Measurements from ENCODE around the gene DMRT3. TPM values are rescaled to one million over a fixed set of nuclear protein-coding genes. Genes with fewer than 3 reads are reported as not detected.

The DMRT3 gene
- total and polyA plus RNA-seq, 11 donors: 0.15 TPM; not detected in 10

GRCh38 chr9:1026219-1026618, 49.8 kb downstream of the DMRT3 start:
- Histone ChIP-seq H3K4me3 (no peak overlapping the region), H3K9me3 (peaks cover 0 to 17% (median 9%) of the 10 kb centered on the region in 12 donors), H3K36me3 (no peaks in the 10 kb centered on the region), H3K4me1 (no peaks in the 10 kb centered on the region), H3K27me3 (peaks cover 0 to 51% (median 6%) of the 10 kb centered on the region in 9 donors), H3K27ac (no peak overlapping the region)
- no peak for ATAC-seq
- intact Hi-C loops (cut with DNase I): no loop called here
- no peak for DNase-seq
- TF ChIP-seq, protein P1, sequence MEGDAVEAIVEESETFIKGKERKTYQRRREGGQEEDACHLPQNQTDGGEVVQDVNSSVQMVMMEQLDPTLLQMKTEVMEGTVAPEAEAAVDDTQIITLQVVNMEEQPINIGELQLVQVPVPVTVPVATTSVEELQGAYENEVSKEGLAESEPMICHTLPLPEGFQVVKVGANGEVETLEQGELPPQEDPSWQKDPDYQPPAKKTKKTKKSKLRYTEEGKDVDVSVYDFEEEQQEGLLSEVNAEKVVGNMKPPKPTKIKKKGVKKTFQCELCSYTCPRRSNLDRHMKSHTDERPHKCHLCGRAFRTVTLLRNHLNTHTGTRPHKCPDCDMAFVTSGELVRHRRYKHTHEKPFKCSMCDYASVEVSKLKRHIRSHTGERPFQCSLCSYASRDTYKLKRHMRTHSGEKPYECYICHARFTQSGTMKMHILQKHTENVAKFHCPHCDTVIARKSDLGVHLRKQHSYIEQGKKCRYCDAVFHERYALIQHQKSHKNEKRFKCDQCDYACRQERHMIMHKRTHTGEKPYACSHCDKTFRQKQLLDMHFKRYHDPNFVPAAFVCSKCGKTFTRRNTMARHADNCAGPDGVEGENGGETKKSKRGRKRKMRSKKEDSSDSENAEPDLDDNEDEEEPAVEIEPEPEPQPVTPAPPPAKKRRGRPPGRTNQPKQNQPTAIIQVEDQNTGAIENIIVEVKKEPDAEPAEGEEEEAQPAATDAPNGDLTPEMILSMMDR (IDR thresholded peaks at IDR 0.05): no peak
- TF ChIP-seq POLR2A (IDR thresholded peaks at IDR 0.05): no peak

- no peaks in the 10 kb centered on the region for H3K36me3 ChIP-seq
- H3K27me3 ChIP-seq: peaks cover 0 to 52% (median 6%) of the 10 kb centered on the region in 9 donors
- TF ChIP-seq, protein P1 (IDR thresholded peaks at IDR 0.05): no peak
- no peak for TF ChIP-seq POLR2A (IDR thresholded peaks at IDR 0.05)
- intact Hi-C loops (cut with DNase I): no loop called here
- no peak overlapping the region for H3K4me3 ChIP-seq
- no peaks in the 10 kb centered on the region for H3K4me1 ChIP-seq
- ATAC-seq: no peak
- H3K27ac ChIP-seq: no peak overlapping the region
- DNase-seq: no peak
- H3K9me3 ChIP-seq: no peaks in the 10 kb centered on the region
- WGBS, 4 donors: 59 to 69% (median 64%) methylated on average over 8 of the region's 8 CpGs
Measured at GRCh38 chr9:1028501-1029190, 52.2 kb downstream of the DMRT3 start.

DNA sequence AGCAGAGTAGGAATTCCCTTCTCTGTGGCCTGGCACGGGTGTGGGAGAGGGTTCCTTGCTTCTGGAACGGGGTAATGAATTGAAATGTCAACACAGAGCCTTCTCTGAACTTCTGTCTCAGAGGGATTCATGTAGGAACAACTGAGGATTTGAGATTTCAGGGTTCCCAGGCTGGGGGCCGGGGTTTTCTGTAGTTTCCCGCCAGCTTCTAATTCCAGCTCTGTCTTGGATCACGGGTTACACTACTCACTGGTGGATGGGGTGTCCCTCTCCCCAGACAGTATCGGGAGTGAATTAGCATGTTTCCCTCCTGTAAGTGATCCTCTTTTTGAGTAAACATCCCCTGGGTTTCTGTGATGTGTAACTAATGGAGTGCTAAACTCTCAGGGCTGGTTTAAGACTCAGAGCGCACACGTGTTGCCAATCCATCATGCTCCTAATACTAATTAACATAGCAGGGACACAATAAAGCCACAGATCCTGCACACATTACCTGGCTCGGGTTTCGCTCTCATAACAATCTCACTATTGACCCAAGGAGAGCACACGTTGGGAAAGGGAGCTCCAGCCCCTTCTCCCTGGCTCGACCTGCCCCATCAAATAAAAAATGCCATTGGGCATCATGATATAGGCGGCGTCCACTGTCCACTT, 55.6 kb downstream of the DMRT3 start:
- intact Hi-C loops (cut with DNase I): no loop called here
- ATAC-seq (no peak), DNase-seq (no peak)
- Histone ChIP-seq H3K9me3 (no peaks in the 10 kb centered on the region), H3K27me3 (peaks cover 0 to 58% (median 6%) of the 10 kb centered on the region in 9 donors), H3K27ac (no peak overlapping the region), H3K4me1 (no peaks in the 10 kb centered on the region), H3K4me3 (no peak overlapping the region), H3K36me3 (no peaks in the 10 kb centered on the region)
- WGBS, 4 donors: 66 to 70% (median 70%) methylated on average over 14 of the region's 14 CpGs
- no peak for TF ChIP-seq POLR2A (IDR thresholded peaks at IDR 0.05)
- TF ChIP-seq, protein P1 (IDR thresholded peaks at IDR 0.05): no peak

GRCh38 chr9:1034271-1034670, 57.8 kb downstream of the DMRT3 start:
- intact Hi-C loops (cut with DNase I): no loop called here
- DNase-seq: no peak
- Histone ChIP-seq H3K9me3 (no peaks in the 10 kb centered on the region), H3K36me3 (no peaks in the 10 kb centered on the region), H3K27me3 (peaks cover 0 to 79% (median 12%) of the 10 kb centered on the region in 9 donors), H3K4me3 (no peak overlapping the region), H3K27ac (no peak overlapping the region), H3K4me1 (no peaks in the 10 kb centered on the region)
- no peak for ATAC-seq
- 23 to 34% (median 30%) methylated on average over 3 of the region's 3 CpGs for WGBS, 4 donors
- TF ChIP-seq, protein P1 (IDR thresholded peaks at IDR 0.05): no peak
- no peak for TF ChIP-seq POLR2A (IDR thresholded peaks at IDR 0.05)

Measured in heart left ventricle (tissue), 16 donors.